Erythroblast (primary cell): ENCODE measurements around the gene INO80D.

ENCODE experiments used
- GATA1 ChIP-seq: IDR thresholded peaks from 2 replicates; pipeline ENCODE4 v1.6.1; 2011; ENCODE audit warnings: low read depth, mild to moderate bottlenecking, control low read depth, low read length, moderate library complexity
- POLR2A ChIP-seq: IDR thresholded peaks from 2 replicates; pipeline ENCODE4 v1.6.1; 2011; ENCODE audit warnings: mild to moderate bottlenecking, low read length

GRCh38 chr2:206105541-206105940 is 19.6 kb upstream of the INO80D start:
- TF ChIP-seq POLR2A, result no peak
- no peak for TF ChIP-seq GATA1
